Amniotic stem cell (primary cell): ENCODE results near the gene ALDH2.
"Not testable (repeated sequence)": the region's sequence is repeated elsewhere in the genome, so short reads cannot be mapped to it uniquely, and the experiment has no call there.

Experiments used
- DNase-seq: peaks from one replicate; lab custom pipeline; 2025; lab: John Stamatoyannopoulos, UW

ALDH2 gene

DNA sequence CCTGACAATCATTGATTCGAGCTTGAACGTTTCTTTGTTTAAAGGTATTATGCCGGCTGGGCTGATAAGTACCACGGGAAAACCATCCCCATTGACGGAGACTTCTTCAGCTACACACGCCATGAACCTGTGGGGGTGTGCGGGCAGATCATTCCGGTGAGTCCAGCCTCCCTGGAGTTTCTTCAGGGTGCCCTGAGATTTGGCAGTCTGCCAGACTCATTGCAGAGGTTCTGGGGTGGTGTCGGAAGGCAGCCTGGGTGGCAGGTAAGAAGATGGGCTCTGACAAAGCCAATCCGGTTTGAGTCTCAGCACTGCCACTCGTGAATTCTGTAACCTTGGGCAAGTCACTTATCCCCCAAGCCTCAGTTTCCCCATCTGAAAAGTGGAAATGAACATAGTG is 23.0 kb downstream of the ALDH2 start:
- DNase-seq, result no peak

DNA sequence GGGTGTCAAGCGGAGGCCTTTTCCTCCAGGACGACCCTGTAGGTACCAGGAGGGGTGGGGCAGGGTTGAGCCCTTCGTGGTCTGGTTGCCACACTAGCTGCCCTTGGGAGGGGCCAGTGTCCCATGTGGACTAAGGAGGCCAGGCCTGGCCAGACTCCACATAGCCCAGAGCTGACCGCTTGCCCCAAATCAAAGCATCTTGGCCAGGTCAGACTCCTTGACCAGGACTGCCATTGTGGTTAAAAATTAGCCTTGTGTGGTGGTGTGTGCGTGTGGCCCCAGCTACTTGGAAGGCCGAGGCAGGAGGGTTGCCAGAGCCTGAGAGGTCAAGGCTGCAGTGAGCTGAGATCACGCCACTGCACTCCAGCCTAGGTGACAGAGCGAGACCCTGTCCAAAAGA is 24.8 kb downstream of the ALDH2 start:
- DNase-seq, result no peak

DNA sequence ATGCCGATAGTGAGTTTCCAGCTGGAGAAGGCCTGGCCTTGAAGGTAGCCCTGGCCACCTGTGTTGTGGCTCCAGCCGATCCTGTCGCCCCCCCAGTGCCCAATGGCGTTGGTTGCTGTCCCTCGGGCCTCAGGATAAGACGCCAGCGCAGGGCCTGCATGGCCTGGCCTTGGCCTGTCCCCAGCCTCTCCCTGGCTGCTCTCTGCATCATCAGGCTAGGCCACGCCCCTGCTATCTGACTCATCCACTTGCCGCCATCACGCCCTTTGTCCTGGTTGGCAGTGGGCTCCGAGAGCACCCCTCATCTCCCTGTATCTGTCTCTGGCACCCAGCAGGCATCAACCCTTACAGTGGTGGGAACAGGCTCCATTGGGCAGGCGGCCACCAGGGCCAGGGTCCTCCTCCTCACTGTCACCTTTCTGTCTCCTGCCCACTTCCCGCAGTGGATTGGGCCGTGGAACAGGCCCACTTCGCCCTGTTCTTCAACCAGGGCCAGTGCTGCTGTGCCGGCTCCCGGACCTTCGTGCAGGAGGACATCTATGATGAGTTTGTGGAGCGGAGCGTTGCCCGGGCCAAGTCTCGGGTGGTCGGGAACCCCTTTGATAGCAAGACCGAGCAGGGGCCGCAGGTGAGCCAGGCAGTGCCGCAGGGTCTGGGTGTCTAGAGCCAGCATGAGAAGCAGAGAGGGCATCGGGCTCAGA is 25.6 kb downstream of the ALDH2 start:
- DNase-seq, result no peak

DNA sequence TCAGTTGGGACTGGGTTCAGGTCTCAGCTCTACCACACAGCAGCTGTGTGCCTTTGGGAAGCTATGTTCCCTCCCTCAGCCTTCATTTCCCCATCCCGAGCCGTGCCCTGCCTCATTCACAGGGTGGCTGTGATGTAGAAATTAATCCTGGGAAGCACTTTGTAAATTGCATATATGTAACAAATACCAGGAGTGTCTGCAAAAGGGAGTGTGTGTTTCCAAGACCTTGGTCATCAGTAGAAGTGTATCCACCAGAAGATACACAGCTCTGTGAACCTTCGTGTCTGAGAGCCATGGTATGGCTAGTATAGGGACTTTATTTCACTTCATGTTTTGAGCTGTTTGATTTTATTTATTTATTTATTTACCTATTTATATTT is 26.1 kb downstream of the ALDH2 start:
- DNase-seq, result no peak

DNA sequence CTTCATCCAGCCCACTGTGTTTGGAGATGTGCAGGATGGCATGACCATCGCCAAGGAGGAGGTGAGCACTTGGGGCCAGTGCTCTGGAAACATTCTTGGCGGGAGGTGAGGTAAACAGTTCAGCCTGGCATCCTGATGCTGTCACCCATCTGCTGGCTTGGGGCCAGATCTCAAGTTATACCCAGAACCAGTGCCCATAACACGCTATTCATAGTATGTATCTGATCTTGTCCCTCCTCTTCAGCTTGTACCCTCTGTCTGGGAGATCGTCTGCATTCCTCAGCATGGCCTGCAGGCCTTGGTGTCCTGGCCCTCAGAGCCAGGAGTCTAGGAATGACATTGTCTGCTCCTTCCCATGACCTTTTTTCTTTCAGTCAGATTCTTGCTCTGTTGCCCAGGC is 31.4 kb downstream of the ALDH2 start:
- no peak for DNase-seq

DNA sequence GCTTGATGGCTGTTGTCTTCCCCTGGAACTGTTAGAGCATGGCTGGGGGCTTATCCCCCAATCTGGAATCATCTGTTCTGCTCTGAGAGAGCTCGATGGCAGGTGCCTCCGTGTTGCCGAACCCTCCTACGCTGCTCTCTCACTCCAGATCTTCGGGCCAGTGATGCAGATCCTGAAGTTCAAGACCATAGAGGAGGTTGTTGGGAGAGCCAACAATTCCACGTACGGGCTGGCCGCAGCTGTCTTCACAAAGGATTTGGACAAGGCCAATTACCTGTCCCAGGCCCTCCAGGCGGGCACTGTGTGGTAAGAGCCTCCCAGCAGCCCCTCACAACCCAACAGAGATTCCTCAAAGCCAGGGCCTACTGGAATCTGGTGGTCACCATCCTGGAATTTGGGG is 33.0 kb downstream of the ALDH2 start:
- DNase-seq, result no peak

DNA sequence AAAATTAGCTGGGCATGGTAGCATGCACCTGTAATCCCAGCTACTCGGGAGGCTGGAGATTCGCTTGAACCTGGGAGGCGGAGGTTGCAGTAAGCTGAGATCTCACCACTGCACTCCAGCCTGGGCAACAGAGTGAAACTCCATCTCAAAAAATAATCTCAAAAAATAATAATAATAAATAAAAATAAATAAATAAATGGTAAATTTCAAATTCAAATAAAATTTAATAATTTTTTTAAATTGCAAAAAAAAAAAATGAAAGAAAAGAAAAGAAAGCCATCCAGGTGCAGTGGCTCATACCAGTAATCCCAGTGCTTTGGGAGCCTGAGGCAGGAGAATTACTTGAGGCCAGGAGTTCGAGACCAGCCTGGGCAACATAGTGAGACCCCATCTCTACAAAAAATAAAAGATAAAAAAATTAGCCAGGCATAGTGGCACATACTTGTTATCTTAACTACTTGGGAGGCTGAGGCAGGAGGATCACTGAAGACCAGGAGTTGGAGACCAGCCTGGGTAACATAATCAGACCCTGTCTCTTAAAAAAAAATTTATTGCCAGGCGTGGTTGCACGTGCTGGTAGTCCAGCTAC is 36.4 kb downstream of the ALDH2 start:
- DNase-seq, result no peak

DNA sequence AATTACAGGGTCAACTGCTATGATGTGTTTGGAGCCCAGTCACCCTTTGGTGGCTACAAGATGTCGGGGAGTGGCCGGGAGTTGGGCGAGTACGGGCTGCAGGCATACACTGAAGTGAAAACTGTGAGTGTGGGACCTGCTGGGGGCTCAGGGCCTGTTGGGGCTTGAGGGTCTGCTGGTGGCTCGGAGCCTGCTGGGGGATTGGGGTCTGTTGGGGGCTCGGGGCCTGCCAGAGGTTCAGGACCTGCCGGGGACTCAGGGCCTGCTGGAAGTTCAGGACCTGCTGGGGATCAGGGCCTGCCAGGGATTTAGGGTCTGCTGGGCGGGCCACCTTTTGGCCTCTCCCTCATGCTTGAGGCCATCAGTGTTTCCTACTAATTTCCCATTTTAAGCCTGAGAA is 37.1 kb downstream of the ALDH2 start:
- no peak for DNase-seq

DNA sequence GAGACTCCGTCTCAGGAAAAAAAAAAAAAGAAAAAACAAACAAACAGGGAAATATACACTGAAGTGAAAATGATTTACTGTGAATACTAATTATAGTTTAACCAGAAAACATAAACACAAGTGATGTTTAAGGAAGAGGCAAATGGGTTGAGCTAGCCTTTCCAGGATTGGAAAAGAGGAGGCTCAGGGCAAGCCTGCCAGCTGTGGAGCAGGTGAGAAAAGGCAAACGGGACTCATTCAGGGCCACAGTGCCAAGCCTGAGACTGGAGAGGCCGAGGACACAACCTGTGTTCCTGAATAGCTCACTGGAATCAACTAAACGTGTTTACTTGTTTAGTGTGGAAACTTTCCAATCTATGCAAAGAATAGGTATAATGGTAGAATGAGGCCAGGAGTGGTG is 39.6 kb downstream of the ALDH2 start:
- no peak for DNase-seq

DNA sequence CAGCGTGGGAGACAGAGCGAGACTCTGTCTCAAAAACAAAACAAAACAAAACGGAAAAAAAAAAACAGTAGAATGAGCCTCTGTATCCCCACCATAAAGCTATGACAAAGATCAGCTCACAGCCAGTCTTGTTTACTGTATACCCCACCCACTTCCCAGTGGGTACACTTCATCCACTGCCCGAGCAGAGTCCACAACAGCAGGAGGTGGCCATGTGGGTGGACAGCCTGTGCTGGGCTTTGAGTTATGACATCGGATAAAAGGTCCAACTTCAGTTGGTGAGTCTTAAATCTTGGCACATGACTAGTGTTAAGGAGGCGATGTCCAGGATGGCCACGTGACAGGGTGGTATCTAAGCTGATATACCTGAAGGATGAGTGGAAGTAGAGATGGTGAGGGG is 40.5 kb downstream of the ALDH2 start:
- no peak for DNase-seq

DNA sequence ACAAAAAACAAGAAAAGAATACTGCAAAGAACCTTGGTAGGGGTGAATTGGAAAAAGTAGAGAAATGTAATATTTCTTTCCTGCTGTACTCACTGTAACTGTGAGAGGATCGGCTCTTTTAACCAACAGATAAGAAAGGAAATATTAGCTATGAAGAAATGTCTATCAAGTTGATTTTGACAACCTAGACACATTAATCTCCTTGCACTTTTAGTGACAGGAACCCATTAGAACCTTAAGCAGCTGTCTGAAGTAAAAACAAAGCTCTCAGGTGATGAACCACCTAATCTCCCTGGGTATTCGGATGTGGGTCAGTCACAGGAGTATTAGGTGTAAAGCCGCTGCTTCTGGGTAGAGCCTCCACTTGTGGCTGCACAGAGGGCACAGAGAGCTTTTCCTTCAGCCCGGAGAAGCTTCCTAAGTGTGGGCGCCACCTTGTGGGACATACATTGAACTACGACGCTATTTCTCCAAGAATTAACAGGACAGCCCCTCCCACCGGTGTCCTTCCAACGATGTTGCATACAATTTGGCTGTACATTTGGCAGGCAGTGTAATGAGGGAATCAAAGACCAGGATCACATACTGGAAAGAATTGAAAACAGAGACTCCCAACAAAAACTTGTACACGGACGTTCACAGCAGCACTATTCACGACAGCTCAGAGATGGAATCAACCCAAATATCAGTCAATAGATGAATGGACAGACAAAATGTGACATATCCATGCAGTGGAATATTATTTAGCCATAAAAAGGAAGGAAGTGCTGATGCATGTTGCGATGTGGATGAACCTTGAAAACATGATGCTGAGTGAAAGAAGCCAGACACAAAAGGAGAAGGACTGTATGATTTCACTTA is 46.4 kb downstream of the ALDH2 start:
- DNase-seq, result peak; percentile 74

DNA sequence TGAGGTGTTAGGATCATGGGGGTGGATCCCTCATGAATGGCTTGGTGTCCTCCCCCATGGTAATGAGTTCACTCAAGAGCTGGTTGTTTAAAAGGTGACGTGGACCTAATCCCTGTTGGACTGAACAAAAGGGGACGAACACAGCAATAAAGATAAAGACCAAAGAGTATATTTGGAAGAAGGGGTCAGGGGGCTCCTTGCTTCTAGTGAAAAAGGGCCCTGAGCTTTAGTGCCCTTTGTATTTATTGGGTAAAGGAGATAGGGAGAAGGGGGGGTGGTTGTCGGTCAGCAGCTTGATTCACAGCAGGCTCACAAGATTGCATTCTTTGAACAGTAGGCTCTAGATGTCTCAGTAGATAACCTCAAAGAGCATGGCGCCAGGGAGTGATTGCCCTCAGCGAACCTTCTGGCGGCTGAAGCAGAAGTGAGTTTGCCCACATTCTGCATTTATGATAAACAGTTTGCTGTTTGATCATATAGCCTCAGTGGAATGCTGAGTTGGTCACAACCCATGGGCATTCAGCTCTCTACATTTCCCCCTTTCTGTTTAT is 49.4 kb downstream of the ALDH2 start:
- no peak for DNase-seq

DNA sequence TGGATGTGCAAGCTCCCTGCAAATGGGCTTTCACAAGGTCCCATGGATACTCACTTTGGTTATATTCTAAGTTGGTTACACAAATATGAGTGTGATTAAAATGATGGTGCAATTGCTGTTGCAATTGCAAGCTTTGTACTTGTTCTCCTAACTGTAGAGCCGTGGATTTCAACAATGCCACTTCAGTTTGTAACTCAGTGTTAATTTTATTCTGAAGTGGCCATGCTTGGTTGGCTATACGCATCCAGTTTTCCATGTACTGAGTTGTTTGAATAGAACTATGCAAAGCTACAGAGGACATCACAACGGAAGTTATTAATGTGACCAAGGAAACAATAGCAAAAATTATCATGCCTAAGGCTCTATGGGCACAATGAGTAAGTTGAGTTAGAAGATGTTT is 50.2 kb downstream of the ALDH2 start:
- not testable (repeated sequence) for DNase-seq

DNA sequence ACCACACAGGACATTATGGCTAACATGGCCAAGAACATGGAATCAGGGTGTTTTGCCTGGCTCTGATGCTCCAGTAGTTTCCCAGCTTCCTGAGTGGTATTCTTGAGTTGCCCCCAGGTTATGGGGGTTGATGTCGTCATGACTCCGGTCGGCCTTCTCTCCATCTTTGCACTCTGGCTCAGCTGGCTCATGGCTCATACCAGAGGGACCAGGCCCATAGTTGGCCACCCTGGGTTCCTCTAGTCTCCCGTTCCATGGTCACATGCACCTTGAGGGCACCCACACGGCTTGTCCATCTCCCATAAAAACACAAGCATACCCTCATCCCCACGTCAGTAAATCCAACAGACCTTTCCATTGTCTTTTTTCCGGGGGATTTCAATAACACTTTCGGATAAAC is 51.6 kb downstream of the ALDH2 start:
- no peak for DNase-seq

DNA sequence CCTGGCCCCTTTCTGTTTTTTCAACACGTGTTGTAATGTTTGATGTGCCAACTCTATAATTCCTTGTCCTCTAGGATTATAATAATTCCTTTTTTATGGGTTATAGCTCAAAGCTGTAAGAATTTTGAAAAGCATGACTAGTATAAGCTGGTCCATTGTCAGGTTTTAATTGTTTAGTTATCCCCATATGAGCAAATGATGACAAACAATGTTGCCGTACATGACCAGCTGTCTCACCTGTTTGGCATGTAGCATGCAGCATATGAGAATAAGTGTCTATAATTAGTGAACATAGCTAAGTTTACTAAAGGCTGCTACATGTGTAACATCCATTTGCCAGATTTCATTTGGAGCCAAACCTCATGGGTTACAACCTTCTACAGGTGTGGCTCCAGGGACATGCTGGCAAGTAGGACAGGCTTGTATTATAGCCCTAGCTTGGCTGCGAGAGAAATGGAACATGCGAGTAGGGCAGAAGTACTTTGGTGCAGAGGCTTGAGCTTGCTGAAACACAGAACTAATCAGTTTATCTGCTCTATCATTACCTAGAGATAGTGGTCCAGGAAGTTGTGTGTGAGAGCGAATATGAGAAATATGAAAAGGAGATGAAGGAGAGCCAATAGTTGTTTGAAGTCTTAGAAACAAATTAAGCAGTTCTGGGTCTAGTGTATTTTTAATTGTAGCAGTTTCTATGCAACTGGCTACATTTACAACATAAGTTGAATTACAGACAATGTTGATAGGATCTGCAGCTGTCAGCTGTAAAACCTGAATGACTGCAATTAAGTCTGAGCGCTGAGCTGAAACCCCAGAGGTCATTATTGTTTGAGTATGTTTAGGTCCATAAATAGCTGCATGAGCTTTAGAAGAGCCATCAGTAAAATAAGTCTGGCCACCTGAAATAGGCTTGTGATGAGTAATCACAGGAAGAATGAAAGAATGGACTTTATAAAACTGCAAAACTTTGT is 52.7 kb downstream of the ALDH2 start:
- no peak for DNase-seq

DNA sequence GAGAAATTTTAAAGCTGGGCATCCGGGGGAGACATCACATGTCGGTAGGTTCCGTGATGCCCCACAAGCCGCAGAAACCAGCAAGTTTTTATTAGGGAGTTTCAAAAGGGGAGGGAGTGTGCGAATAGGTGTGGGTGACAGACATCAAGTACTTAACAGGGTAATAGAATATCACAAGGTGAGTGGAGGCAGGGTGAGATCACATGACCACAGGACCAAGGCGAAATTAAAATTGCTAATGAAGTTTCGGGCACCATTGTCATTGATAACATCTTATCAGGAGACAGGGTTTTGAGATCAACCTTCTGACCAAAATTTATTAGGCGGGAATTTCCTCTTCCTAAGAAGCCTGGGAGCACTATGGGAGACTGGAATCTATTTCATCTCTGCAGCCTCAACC is 54.1 kb downstream of the ALDH2 start:
- not testable (repeated sequence) for DNase-seq

DNA sequence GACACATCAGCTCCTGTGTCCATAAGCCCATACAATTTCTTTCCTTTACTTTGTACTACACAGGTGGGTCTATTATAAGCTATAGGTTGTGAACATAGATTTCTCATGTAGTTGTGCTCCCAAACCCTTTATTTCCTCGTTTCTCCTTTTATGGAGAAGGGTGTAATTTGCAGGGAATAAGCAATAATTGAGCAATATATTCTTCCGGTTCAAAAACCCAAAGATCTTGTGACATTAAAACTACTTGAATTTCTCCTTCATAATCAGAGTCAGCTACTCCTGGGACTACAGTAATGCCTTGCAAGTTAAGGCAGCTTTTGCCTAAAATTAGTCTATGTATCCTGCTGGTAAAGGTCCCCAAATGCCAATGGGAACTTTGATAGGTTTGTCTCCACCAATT is 56.2 kb downstream of the ALDH2 start:
- DNase-seq, result no peak

DNA sequence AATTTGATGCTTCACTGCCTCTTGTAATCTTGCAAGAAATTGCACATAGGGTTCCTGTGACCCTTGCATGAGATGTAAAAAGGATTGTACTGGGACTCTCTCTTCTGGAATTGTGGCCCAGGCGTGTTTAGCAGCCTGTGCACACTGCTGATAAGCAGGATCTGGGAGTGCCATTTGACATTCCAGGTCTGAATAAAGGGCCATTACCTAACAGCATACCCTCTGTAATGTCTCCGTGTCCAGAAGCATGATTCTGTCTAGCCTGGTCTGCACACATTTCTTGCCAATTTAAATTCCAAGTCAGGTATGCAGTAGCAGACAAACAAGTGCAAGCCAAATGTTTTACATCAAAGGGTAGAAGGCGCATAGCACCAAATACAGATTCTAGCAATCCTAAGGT is 57.2 kb downstream of the ALDH2 start:
- DNase-seq, result no peak

DNA sequence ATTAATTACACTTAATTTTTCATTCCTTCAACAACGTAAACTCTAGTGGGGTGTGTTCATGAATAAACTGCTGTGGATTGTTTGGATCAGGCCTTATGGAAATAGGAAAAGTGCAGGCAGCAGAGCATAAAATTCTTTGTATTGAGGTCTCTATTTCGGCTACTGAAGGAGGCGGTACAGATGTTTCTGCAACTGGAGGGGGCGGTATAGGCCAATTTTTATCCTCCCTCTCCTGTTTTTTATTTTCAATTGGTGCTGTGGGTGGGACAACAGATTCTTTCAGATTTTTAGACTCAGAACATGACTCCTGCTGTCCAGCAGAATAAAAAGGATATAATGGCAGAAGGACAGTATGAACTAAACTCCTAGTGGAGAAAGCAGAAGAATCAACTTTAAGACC is 57.6 kb downstream of the ALDH2 start:
- not testable (repeated sequence) for DNase-seq

DNA sequence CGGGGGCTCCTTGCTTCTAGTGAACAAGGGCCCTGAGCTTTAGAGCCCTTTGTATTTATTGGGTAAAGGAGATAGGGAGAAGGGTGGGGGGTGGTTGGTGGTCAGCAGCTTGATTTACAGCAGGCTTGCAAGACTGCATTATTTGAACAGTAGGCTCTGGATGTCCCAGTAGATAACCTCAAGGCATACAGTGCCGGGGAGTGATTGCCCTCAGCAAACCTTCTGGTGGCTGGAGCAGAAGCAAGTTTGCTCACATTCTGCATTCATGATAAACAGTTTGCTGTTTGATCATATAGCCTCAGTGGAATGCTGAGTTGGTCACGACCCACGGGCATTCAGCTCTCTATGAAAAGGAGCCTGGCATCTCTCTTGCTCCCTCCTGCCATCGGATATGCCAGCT is 58.8 kb downstream of the ALDH2 start:
- DNase-seq, result no peak

DNA sequence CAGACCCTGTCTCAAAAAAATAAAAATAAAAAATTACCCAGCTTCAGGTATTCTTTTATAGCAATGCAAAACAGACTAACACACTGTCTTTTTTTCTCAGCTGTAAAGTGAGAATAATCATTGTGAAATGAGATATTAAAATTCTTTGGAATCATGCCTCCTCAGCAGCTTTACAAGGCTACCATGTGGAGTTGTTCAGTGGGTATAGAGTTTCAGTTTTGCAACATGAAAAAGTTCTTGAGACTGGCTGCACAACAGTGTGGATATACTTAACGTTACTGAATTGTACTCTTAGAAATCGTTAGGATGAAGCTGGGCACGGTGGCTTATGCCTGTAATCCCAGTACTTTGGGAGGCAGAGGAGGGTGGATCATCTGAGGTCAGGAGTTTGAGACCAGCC is 59.6 kb downstream of the ALDH2 start:
- no peak for DNase-seq

DNA sequence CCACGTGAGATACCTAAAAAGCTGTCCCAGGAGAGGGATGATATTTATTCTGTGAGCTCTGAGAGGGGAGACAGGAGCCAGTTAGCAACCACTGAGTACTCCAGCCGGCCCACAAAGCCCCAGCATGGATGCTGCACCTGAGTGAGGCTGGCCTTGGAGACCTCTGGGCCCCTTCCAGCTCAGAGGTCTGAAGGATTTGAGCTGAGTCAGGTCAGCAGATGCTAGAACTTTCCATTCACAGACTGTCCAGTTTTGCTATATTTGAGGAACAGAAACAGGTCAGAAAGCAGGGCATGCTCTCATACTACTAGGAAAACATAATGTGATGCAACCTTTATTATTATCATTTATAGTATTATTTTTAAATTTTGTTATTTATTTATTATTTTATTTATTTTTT is 60.3 kb downstream of the ALDH2 start:
- DNase-seq, result no peak
